Measurements from ENCODE around the gene PPM1E.

PPM1E gene

DNA sequence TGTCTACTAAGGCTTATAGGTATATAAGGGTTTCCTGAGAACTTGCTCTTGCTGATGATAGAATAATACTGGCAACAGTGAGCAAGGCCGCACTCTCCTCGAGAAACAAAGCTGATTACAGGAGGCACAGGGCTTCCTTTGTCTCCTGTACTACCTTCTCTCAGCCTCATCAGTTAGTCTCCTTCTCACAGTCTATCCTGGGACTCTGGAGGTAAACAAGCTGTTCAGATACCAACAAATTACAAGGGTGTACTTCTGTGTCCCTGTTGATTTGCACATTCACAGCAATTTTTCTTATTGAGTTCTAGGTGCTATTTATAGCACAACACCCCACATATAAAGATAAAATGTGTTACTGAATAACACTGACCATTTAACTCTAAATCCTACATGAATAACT lies 252.3 kb downstream of the PPM1E start:
- no peak overlapping the region for H3K4me3 ChIP-seq (ENCODE audit: low read depth, low read length)
- no peak for DNase-seq (ENCODE audit: low read depth)

DNA sequence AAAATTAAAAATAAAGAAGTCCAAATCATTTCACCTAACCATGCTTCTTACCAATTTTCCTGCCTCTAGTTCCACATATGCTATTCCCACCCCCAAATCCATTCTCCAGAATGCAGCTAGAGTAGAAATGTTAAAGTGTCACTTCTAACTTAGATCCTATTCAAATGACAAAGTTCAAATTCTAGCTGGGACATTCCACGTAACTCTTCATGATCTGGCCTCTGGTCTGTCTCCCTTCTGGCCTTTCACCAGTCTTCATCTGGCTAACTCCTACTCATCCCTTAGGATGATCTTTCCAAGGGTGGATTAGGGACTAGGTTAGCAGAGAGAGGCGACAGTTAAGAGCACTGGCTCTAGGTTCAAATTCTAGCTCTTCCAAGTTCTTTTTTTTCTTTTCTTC lies 253.1 kb downstream of the PPM1E start:
- H3K4me3 ChIP-seq (ENCODE audit: low read depth, low read length), result no peak overlapping the region
- DNase-seq (ENCODE audit: low read depth), result no peak

DNA sequence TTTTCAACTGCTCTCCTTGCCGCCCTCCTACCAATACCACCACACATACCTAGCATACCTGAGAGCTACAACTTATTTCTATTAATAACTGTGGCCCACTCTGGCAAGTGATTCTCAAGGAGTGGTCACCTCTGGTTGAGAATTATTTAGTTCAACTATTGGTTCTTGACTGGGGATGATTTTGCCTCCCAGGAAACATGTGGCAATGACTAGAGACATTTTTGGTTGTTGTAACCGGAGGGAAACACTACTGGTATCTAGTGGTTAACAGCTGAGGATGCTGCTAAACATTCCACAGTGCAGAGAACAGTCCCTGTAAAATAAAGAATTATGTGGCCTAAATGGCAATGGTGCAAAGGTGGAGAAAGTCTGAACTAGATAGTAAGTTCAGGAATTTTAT lies 254.4 kb downstream of the PPM1E start:
- DNase-seq (ENCODE audit: low read depth), result no peak
- H3K4me3 ChIP-seq (ENCODE audit: low read depth, low read length), result no peak overlapping the region

DNA sequence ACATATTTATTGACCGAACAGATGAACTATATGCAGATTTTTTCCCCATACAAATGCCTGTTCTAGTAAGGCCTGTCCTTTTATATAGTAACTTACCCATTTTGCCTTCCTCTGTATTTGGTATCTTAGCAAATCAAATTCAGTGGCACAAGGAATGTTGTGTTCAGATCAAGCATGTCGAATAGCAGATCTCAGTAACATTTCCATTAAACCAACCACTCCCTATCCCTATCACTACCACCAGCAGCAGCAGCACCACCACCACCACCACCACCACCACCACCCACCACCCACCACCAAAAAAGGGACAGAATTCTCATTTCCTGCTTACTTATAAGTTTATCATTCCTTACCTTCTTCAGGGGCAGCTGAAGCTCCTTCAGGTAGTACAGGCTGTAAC lies 256.3 kb downstream of the PPM1E start:
- no peak for DNase-seq (ENCODE audit: low read depth)
- no peak overlapping the region for H3K4me3 ChIP-seq (ENCODE audit: low read depth, low read length)

- no peak for DNase-seq (ENCODE audit: low read depth)
- no peak overlapping the region for H3K4me3 ChIP-seq (ENCODE audit: low read depth, low read length)
Observed at GRCh38 chr17:59018019-59018418, 262.4 kb downstream of the PPM1E start.

- DNase-seq (ENCODE audit: low read depth), result no peak
- no peak overlapping the region for H3K4me3 ChIP-seq (ENCODE audit: low read depth, low read length)
Observed at GRCh38 chr17:59024916-59025315, 269.3 kb downstream of the PPM1E start.

DNA sequence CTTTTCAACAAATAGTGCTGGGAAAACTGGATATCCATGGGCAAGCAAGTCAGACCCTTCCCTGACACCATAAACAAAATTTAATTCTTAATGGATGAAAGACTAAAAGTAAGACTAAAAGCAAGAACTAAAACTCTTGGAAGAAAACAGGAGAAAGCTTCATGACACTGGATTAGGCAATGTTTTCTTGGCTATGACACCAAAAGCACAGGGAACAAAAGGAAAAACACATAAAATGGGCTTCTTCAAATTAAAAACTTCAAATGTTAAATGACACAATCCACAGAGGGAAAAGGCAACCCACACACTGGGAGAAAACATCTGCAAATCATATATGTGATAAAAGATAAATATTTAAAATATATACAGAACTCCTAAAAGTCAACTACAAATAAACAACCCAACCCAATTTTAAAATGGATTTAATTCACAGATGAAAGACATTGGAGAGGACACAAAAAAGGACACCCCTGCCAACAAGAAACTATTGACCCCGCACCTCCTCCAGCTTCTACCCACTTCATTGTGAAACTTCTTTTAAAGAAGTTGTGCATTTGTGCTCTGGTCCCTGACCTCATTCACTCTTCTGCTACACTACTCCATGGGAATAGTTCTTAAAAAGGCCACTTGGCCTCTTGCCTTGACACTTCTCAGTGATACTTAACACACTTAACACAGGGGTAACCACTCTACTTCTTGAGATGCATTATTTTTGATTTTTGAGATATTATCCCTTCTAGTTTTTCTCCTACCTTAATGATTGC lies 270.7 kb downstream of the PPM1E start:
- H3K4me3 ChIP-seq (ENCODE audit: low read depth, low read length), result no peak overlapping the region
- no peak for DNase-seq (ENCODE audit: low read depth)

- no peak overlapping the region for H3K4me3 ChIP-seq (ENCODE audit: low read depth, low read length)
- DNase-seq (ENCODE audit: low read depth), result no peak
Observed at GRCh38 chr17:59027750-59028149, 272.1 kb downstream of the PPM1E start.

DNA sequence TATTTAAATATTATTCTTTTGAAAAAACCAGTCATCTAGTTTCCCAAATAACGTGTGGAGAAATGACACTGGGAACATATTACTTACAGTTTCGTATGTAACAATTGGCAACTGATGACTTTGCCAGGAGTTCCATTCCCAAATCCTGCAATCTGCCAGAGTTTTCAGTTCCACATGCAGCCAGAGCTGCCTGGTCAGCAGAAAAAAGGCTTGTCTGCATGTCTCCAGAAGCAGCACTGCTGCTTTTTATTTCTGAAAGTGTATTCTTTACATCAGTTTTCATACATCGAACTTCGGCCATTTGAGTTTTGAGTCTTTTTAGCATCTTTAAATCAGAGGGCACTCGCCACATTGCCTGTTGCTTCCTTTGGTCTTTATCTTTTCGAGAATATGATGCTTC lies 272.7 kb downstream of the PPM1E start:
- no peak for DNase-seq (ENCODE audit: low read depth)
- no peak overlapping the region for H3K4me3 ChIP-seq (ENCODE audit: low read depth, low read length)

DNA sequence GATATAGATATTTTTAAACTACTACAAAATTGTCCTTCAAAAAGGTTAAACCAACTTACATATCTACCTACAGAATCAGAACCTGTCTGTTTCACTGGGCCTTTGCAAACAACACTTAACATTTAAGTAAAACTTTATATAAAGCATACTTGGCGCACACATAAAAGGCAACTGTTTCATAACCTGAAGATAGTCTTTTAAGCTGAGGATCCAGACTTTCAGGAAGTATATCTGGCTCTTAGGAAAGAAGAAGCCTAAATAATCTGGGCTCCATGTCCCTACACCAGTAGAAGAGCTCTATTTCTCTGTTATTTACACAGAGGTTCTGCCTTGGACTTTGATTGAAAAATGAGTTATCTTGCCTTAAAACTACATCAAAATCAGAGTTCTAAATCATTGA lies 275.2 kb downstream of the PPM1E start:
- H3K4me3 ChIP-seq (ENCODE audit: low read depth, low read length), result no peak overlapping the region

More for the DNA sequence above, 275.2 kb downstream of the PPM1E start:
- no peak for DNase-seq (ENCODE audit: low read depth)
